Hepatocyte (in vitro differentiated cells): ENCODE results near the gene HNRNPA1. TPM values are rescaled to one million over a fixed set of nuclear protein-coding genes. Genes with fewer than 3 reads are reported as not detected.
"Not testable (repeated sequence)": the region's sequence is repeated elsewhere in the genome, so short reads cannot be mapped to it uniquely, and the experiment has no call there.

Experiments used
- DNase-seq: peaks from one replicate; pipeline ENCODE4 v3.0.0-alpha.2; 2016; ENCODE audit warnings: low spot score
- H2AFZ ChIP-seq: fragments of 200-600 bp; sonication (generic); 2 replicates; pipeline ENCODE4 v1.6.0; 2016; ENCODE audit warnings: antibody characterized with exemption, mild to moderate bottlenecking
- H3K27ac ChIP-seq: fragments of 200-600 bp; sonication (generic); 2 replicates; pipeline ENCODE4 v1.5.1; 2016; ENCODE audit warnings: mild to moderate bottlenecking
- H3K27me3 ChIP-seq: fragments of 200-600 bp; sonication (generic); 2 replicates; pipeline ENCODE4 v1.6.1; 2016
- H3K36me3 ChIP-seq: fragments of 200-600 bp; sonication (generic); replicated peaks from 2 replicates; pipeline ENCODE4 v1.5.1; 2016; ENCODE audit warnings: low read depth; ENCODE audit not compliant: insufficient read depth
- H3K4me1 ChIP-seq: fragments of 200-600 bp; sonication (generic); 2 replicates; pipeline ENCODE4 v1.5.1; 2016; ENCODE audit warnings: mild to moderate bottlenecking, moderate library complexity; ENCODE audit not compliant: insufficient read depth
- H3K4me2 ChIP-seq: fragments of 200-600 bp; sonication (generic); 2 replicates; pipeline ENCODE4 v1.6.0; 2016
- H3K4me3 ChIP-seq: fragments of 200-600 bp; sonication (generic); 2 replicates; pipeline ENCODE4 v1.5.1; 2016; ENCODE audit warnings: mild to moderate bottlenecking
- H3K79me2 ChIP-seq: fragments of 200-600 bp; sonication (generic); 2 replicates; pipeline ENCODE4 v1.6.0; 2017; ENCODE audit warnings: mild to moderate bottlenecking
- H3K9me2 ChIP-seq: fragments of 200-600 bp; sonication (generic); replicated peaks from 2 replicates; pipeline ENCODE4 v1.6.0; 2017; ENCODE audit warnings: mild to moderate bottlenecking; ENCODE audit not compliant: insufficient read depth
- H3K9me3 ChIP-seq: fragments of 200-600 bp; sonication (generic); 2 replicates; pipeline ENCODE4 v1.5.1; 2016; ENCODE audit warnings: low read depth, mild to moderate bottlenecking
- H4K20me1 ChIP-seq: fragments of 200-600 bp; sonication (generic); 2 replicates; pipeline ENCODE4 v1.6.0; 2016; ENCODE audit warnings: mild to moderate bottlenecking; ENCODE audit not compliant: insufficient read depth, poor library complexity, severe bottlenecking
- CTCF ChIP-seq: fragments of 200-600 bp; sonication (generic); IDR thresholded peaks from 2 replicates; pipeline ENCODE4 v1.5.1; 2016; ENCODE audit warnings: antibody characterized with exemption, mild to moderate bottlenecking; ENCODE audit not compliant: poor library complexity
- EZH2 ChIP-seq: fragments of 200-600 bp; sonication (generic); IDR thresholded peaks from 2 replicates; pipeline ENCODE4 v1.6.1; 2016; ENCODE audit warnings: antibody characterized with exemption, mild to moderate bottlenecking, borderline replicate concordance
- EZH2phosphoT487 ChIP-seq: fragments of 200-600 bp; sonication (generic); IDR thresholded peaks from one replicate; pipeline ENCODE4 v1.6.1; 2018; ENCODE audit warnings: antibody characterized with exemption, mild to moderate bottlenecking, low read depth, moderate library complexity; ENCODE audit not compliant: unreplicated experiment, severe bottlenecking
- WGBS: methylation state at CpG from one replicate; pipeline ENCODE4 v1.1.6; 2016; ENCODE audit warnings: low lambda C conversion rate; ENCODE audit errors: missing lambda C conversion rate; 5-methylcytosine and 5-hydroxymethylcytosine counted together
- polyA plus RNA-seq: library from polyadenylated mRNA; unstranded; fragments of >200 nt; fragmentation: Nextera tagmentation; extraction: Ambion mirVana; gene quantifications from 2 replicates; pipeline ENCODE4 v1.2.1, GENCODE V29; 2016
- total RNA-seq: library from RNA; depleted of rRNA; stranded (reverse); fragments of >200 nt; gene quantifications from 2 replicates; pipeline ENCODE4 v1.2.3, GENCODE V29; 2014

Gene HNRNPA1
- total and polyA plus RNA-seq, 2 experiments from 2014 or later = 467 to 482 TPM

- peaks cover 11% of the 10 kb centered on the region for H3K79me2 ChIP-seq
- no peak overlapping the region for H2AFZ ChIP-seq
- H3K4me2 ChIP-seq = no peak overlapping the region
- no peaks in the 10 kb centered on the region for H3K27me3 ChIP-seq
- no peak for TF ChIP-seq CTCF
- TF ChIP-seq EZH2 = no peak
- TF ChIP-seq EZH2phosphoT487 = no peak
- 91% methylated on average over 5 of the region's 5 CpGs for WGBS
- no peak overlapping the region for H3K4me3 ChIP-seq
- no peaks in the 10 kb centered on the region for H4K20me1 ChIP-seq
- no peaks in the 10 kb centered on the region for H3K9me3 ChIP-seq
- no peak overlapping the region for H3K27ac ChIP-seq
- no peaks in the 10 kb centered on the region for H3K36me3 ChIP-seq
- no peak for DNase-seq
- peaks cover 7% of the 10 kb centered on the region for H3K4me1 ChIP-seq
- no peaks in the 10 kb centered on the region for H3K9me2 ChIP-seq
Measured at GRCh38 chr12:54321363-54321762, 40.8 kb downstream of the HNRNPA1 start.

DNA sequence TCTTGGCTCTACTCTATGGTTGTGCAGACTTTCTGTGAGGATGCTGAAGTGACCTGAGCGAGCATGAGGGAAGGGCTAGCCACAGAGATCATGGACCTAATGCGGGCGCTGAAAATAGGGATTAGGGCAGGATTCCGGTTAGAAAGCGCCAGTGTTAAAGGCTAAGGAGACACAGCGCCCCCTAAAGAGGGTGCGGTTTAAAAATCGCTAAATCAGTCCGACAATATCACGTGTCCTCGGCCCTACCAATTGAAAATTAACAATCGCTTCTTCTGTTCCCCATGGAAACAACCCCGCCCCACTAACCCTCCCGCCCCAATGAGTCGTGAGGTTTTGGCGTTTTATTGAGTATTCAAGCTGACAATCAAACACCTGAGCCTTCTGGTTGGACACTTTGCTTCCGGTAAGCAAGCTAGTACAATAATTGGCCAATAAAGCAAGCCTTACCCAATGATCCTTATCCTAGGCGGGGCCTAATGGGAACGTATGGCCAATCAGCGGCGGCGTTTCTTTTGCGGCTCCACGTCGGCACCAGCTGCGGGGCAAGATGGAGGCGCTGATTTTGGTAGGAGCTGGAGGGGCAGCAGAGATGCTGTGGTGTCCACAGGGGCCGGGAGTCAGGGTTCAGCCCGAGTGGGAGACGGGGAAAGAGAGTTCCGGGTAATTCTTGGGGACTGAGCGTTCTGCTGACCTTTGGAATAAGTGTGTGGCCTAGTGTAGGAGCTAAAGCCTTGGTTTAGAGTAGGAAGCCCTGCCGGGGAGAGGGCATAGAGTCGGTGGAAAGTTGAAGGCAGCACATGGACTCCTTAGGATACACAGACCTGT, 44.3 kb downstream of the HNRNPA1 start, which contains the start of gene COPZ1:
Gene COPZ1, plus strand, starts transcription at position 515 of the 825 bp plus-strand sequence. Its CDS starts 33 bp downstream, at position 548.
- 3% methylated on average over 33 of the region's 34 CpGs for WGBS
- TF ChIP-seq EZH2phosphoT487 (no peak), CTCF (peak; percentile 91), EZH2 (no peak)
- Histone ChIP-seq H4K20me1 (no peaks in the 10 kb centered on the region), H3K36me3 (no peaks in the 10 kb centered on the region), H3K27ac (peak within 1 kb of the TSS; percentile 89), H3K9me2 (no peaks in the 10 kb centered on the region), H3K27me3 (no peaks in the 10 kb centered on the region), H2AFZ (peak within 1 kb of the TSS; percentile 86), H3K4me3 (peak within 1 kb of the TSS; percentile 64), H3K9me3 (no peaks in the 10 kb centered on the region), H3K4me2 (peak within 1 kb of the TSS; percentile 75), H3K79me2 (peaks cover 46% of the 10 kb centered on the region), H3K4me1 (peaks cover 25% of the 10 kb centered on the region)
- peak; percentile 98 for DNase-seq

- WGBS = 67% methylated on average over 21 of the region's 22 CpGs
- Histone ChIP-seq H3K79me2 (peaks cover 53% of the 10 kb centered on the region), H3K4me3 (peak overlapping the region; percentile 64), H3K4me2 (peak overlapping the region; percentile 75), H3K27ac (peak overlapping the region; percentile 89), H2AFZ (peak overlapping the region; percentile 8), H3K4me1 (peaks cover 27% of the 10 kb centered on the region)
- H4K20me1 ChIP-seq, H3K27me3 ChIP-seq, H3K9me2 ChIP-seq, DNase-seq, H3K9me3 ChIP-seq, H3K36me3 ChIP-seq: not testable (repeated sequence)
Measured at GRCh38 chr12:54325442-54326109, 45.0 kb downstream of the HNRNPA1 start.

- Histone ChIP-seq H4K20me1 (peaks cover 4% of the 10 kb centered on the region), H3K4me2 (peak overlapping the region; percentile 52), H3K27ac (peak overlapping the region; percentile 58), H3K4me3 (no peak overlapping the region), H3K9me2 (no peaks in the 10 kb centered on the region), H3K4me1 (peaks cover 30% of the 10 kb centered on the region), H3K27me3 (no peaks in the 10 kb centered on the region), H3K79me2 (peaks cover 85% of the 10 kb centered on the region), H3K36me3 (no peaks in the 10 kb centered on the region), H3K9me3 (no peaks in the 10 kb centered on the region), H2AFZ (no peak overlapping the region)
- TF ChIP-seq EZH2phosphoT487 (no peak), EZH2 (no peak), CTCF (no peak)
- WGBS = 55% methylated on average over 6 of the region's 6 CpGs
- no peak for DNase-seq
Measured at GRCh38 chr12:54328595-54329337, 48.2 kb downstream of the HNRNPA1 start.
